HEK293 (cell line): ENCODE measurements around the gene BATF3.

ENCODE experiments used
- HOXD13 ChIP-seq: sonication (generic); formaldehyde crosslinking; IDR thresholded peaks from 2 replicates; pipeline ENCODE4 v1.8.0; 2022; ENCODE audit warnings: missing genetic modification reagents, borderline replicate concordance
- KLF10 ChIP-seq: fragments of 450-650 bp; IDR thresholded peaks from 2 replicates; pipeline ENCODE4 v1.5.1; 2018; ENCODE audit warnings: missing biosample characterization, mild to moderate bottlenecking, missing genetic modification characterization
- OVOL3 ChIP-seq: fragments of 450-650 bp; formaldehyde crosslinking; IDR thresholded peaks from 2 replicates; pipeline ENCODE4 v1.5.1; 2016; ENCODE audit warnings: missing biosample characterization, missing genetic modification characterization
- RBAK ChIP-seq: fragments of 450-650 bp; formaldehyde crosslinking; IDR thresholded peaks from 2 replicates; pipeline ENCODE4 v1.5.1; 2016; ENCODE audit warnings: missing biosample characterization, missing genetic modification characterization
- SETDB1 ChIP-seq: IDR thresholded peaks from one replicate; pipeline ENCODE4 v1.6.1; 2017; ENCODE audit warnings: mild to moderate bottlenecking, low read length, moderate library complexity, mixed read lengths; ENCODE audit not compliant: insufficient read length
- TCF7L2 ChIP-seq: IDR thresholded peaks from 2 replicates; pipeline ENCODE4 v1.6.1; 2011; ENCODE audit warnings: low read depth, mild to moderate bottlenecking, inconsistent platforms, low read length, moderate library complexity, borderline replicate concordance
- ZBTB10 ChIP-seq: fragments of 450-650 bp; formaldehyde crosslinking; IDR thresholded peaks from 2 replicates; pipeline ENCODE4 v1.5.1; 2016; ENCODE audit warnings: missing biosample characterization, missing genetic modification characterization
- ZBTB48 ChIP-seq: fragments of 450-650 bp; formaldehyde crosslinking; IDR thresholded peaks from 2 replicates; pipeline ENCODE4 v1.5.1; 2016; ENCODE audit warnings: missing biosample characterization, missing genetic modification characterization
- ZBTB7A ChIP-seq: fragments of 450-650 bp; formaldehyde crosslinking; IDR thresholded peaks from 2 replicates; pipeline ENCODE4 v1.5.1; 2016; ENCODE audit warnings: low read depth, missing biosample characterization, missing genetic modification characterization
- ZBTB8A ChIP-seq: fragments of 450-650 bp; formaldehyde crosslinking; IDR thresholded peaks from 2 replicates; pipeline ENCODE4 v1.5.1; 2016; ENCODE audit warnings: missing biosample characterization, missing genetic modification characterization
- ZFP41 ChIP-seq: fragments of 450-650 bp; formaldehyde crosslinking; IDR thresholded peaks from 2 replicates; pipeline ENCODE4 v1.5.1; 2016; ENCODE audit warnings: missing biosample characterization, missing genetic modification characterization, borderline replicate concordance
- ZFP69B ChIP-seq: fragments of 450-650 bp; formaldehyde crosslinking; IDR thresholded peaks from 2 replicates; pipeline ENCODE4 v1.5.1; 2016; ENCODE audit warnings: missing biosample characterization, missing genetic modification characterization
- ZIC2 ChIP-seq: fragments of 450-650 bp; formaldehyde crosslinking; IDR thresholded peaks from 2 replicates; pipeline ENCODE4 v1.5.1; 2016; ENCODE audit warnings: missing biosample characterization, missing genetic modification characterization
- ZNF132 ChIP-seq: fragments of 450-650 bp; formaldehyde crosslinking; IDR thresholded peaks from 2 replicates; pipeline ENCODE4 v1.5.1; 2017; ENCODE audit warnings: missing biosample characterization, missing genetic modification characterization, borderline replicate concordance
- ZNF138 ChIP-seq: fragments of 450-650 bp; formaldehyde crosslinking; IDR thresholded peaks from 2 replicates; pipeline ENCODE4 v1.5.1; 2016; ENCODE audit warnings: missing biosample characterization, missing genetic modification characterization, borderline replicate concordance
- ZNF155 ChIP-seq: fragments of 450-650 bp; formaldehyde crosslinking; IDR thresholded peaks from 2 replicates; pipeline ENCODE4 v1.5.1; 2016; ENCODE audit warnings: missing biosample characterization, missing genetic modification characterization
- ZNF202 ChIP-seq: fragments of 450-650 bp; formaldehyde crosslinking; IDR thresholded peaks from 2 replicates; pipeline ENCODE4 v1.5.1; 2016; ENCODE audit warnings: missing biosample characterization, missing genetic modification characterization, borderline replicate concordance
- ZNF266 ChIP-seq: fragments of 450-650 bp; formaldehyde crosslinking; IDR thresholded peaks from 2 replicates; pipeline ENCODE4 v1.5.1; 2016; ENCODE audit warnings: missing biosample characterization, missing genetic modification characterization, low read depth
- ZNF324 ChIP-seq: fragments of 450-650 bp; formaldehyde crosslinking; IDR thresholded peaks from 2 replicates; pipeline ENCODE4 v1.5.1; 2016; ENCODE audit warnings: missing biosample characterization, missing genetic modification characterization
- ZNF341 ChIP-seq: fragments of 450-650 bp; formaldehyde crosslinking; IDR thresholded peaks from 2 replicates; pipeline ENCODE4; 2016; ENCODE audit warnings: low read depth, missing biosample characterization, missing genetic modification characterization
- ZNF433 ChIP-seq: fragments of 450-650 bp; formaldehyde crosslinking; IDR thresholded peaks from 2 replicates; pipeline ENCODE4 v1.5.1; 2016; ENCODE audit warnings: missing biosample characterization, missing genetic modification characterization, low read depth
- ZNF449 ChIP-seq: fragments of 450-650 bp; formaldehyde crosslinking; IDR thresholded peaks from 2 replicates; pipeline ENCODE4 v1.5.1; 2017; ENCODE audit warnings: missing biosample characterization, mild to moderate bottlenecking, missing genetic modification characterization, moderate library complexity
- ZNF514 ChIP-seq: fragments of 450-650 bp; formaldehyde crosslinking; IDR thresholded peaks from 2 replicates; pipeline ENCODE4 v1.5.1; 2016; ENCODE audit warnings: missing biosample characterization, missing genetic modification characterization
- ZNF571 ChIP-seq: fragments of 450-650 bp; formaldehyde crosslinking; IDR thresholded peaks from 2 replicates; pipeline ENCODE4 v1.5.0; 2017; ENCODE audit warnings: missing biosample characterization, missing genetic modification characterization
- ZNF621 ChIP-seq: fragments of 450-650 bp; formaldehyde crosslinking; IDR thresholded peaks from 2 replicates; pipeline ENCODE4 v1.5.1; 2017; ENCODE audit warnings: missing biosample characterization, missing genetic modification characterization
- ZNF658 ChIP-seq: fragments of 450-650 bp; formaldehyde crosslinking; IDR thresholded peaks from 2 replicates; pipeline ENCODE4; 2016; ENCODE audit warnings: missing biosample characterization, missing genetic modification characterization
- ZNF677 ChIP-seq: fragments of 450-650 bp; IDR thresholded peaks from 2 replicates; pipeline ENCODE4 v1.5.0; 2018; ENCODE audit warnings: missing biosample characterization, mild to moderate bottlenecking, missing genetic modification characterization, moderate library complexity
- ZNF76 ChIP-seq: fragments of 450-650 bp; formaldehyde crosslinking; IDR thresholded peaks from 2 replicates; pipeline ENCODE4; 2016; ENCODE audit warnings: low read depth, missing biosample characterization, missing genetic modification characterization, borderline replicate concordance
- ZNF843 ChIP-seq: fragments of 450-650 bp; formaldehyde crosslinking; IDR thresholded peaks from 2 replicates; pipeline ENCODE4 v1.5.1; 2016; ENCODE audit warnings: missing biosample characterization, missing genetic modification characterization
- ZSCAN23 ChIP-seq: fragments of 450-650 bp; formaldehyde crosslinking; IDR thresholded peaks from 2 replicates; pipeline ENCODE4 v1.5.1; 2016; ENCODE audit warnings: missing biosample characterization, missing genetic modification characterization
- TF ChIP-seq, protein P1 (sequence below): fragments of 450-650 bp; formaldehyde crosslinking; IDR thresholded peaks from 2 replicates; pipeline ENCODE4 v1.5.1; 2016; ENCODE audit warnings: missing biosample characterization, missing genetic modification characterization, borderline replicate concordance

Gene BATF3

DNA sequence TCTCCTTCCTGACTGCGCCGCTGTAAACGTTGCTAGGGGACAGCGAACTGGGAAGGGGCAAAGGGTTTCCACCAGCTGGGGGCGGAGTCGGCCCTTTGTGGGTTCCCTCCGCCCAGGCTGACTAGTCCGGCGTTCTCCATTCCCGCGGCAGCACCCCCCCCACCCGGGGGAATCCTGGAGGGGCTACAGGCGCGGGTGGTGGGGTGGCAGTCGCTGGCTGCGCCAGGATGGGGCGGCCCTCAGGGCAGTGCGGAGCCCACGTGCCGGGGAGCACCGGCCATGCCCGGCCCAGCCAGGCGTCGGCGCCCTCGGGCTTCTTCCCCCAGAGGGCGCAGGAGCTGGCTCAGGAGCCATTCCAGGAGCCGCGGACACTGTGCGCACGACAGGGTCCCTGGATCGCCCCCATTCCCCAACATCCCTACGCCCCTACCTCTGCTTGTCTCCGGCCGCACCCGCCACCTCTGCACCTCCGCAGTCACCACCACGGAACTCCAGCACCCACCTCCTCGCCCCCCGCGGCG lies 476 bp downstream of the BATF3 start (continued):
- TF ChIP-seq ZBTB10 (tag by site-specific recombination) (peak; percentile 92), ZNF449 (tag by site-specific recombination) (peak; percentile 53; the same call in 1 of the 2 replicates), KLF10 (tag by site-specific recombination) (no peak; the same call in 1 of the 2 replicates), ZNF677 (tag by site-specific recombination) (no peak), ZNF341 (tag by site-specific recombination) (peak; percentile 95), ZNF658 (tag by site-specific recombination) (no peak), ZNF138 (tag by site-specific recombination) (no peak), ZNF266 (no peak), ZNF514 (tag by site-specific recombination) (no peak), ZNF202 (tag by site-specific recombination) (no peak), ZNF132 (tag by site-specific recombination) (no peak), ZFP69B (peak; percentile 26; the same call in 1 of the 2 replicates), ZNF155 (tag by site-specific recombination) (no peak), ZIC2 (peak; percentile 86), ZNF571 (tag by site-specific recombination) (no peak), ZNF433 (no peak), ZNF324 (tag by site-specific recombination) (peak; percentile 91), RBAK (tag by site-specific recombination) (no peak), ZNF76 (tag by site-specific recombination) (peak; percentile 45; the same call in 1 of the 2 replicates), ZNF843 (tag by site-specific recombination) (peak; percentile 39; the same call in 1 of the 2 replicates), OVOL3 (tag by site-specific recombination) (no peak), HOXD13 (CRISPR knock-in tag) (no peak), SETDB1 (no peak), ZBTB8A (peak; percentile 99), ZBTB7A (tag by site-specific recombination) (peak; percentile 88), ZNF621 (tag by site-specific recombination) (no peak), ZSCAN23 (tag by site-specific recombination) (no peak), ZBTB48 (tag by site-specific recombination) (peak; percentile 98), TCF7L2 (no peak), ZFP41 (tag by site-specific recombination) (no peak)
- TF ChIP-seq, protein P1, sequence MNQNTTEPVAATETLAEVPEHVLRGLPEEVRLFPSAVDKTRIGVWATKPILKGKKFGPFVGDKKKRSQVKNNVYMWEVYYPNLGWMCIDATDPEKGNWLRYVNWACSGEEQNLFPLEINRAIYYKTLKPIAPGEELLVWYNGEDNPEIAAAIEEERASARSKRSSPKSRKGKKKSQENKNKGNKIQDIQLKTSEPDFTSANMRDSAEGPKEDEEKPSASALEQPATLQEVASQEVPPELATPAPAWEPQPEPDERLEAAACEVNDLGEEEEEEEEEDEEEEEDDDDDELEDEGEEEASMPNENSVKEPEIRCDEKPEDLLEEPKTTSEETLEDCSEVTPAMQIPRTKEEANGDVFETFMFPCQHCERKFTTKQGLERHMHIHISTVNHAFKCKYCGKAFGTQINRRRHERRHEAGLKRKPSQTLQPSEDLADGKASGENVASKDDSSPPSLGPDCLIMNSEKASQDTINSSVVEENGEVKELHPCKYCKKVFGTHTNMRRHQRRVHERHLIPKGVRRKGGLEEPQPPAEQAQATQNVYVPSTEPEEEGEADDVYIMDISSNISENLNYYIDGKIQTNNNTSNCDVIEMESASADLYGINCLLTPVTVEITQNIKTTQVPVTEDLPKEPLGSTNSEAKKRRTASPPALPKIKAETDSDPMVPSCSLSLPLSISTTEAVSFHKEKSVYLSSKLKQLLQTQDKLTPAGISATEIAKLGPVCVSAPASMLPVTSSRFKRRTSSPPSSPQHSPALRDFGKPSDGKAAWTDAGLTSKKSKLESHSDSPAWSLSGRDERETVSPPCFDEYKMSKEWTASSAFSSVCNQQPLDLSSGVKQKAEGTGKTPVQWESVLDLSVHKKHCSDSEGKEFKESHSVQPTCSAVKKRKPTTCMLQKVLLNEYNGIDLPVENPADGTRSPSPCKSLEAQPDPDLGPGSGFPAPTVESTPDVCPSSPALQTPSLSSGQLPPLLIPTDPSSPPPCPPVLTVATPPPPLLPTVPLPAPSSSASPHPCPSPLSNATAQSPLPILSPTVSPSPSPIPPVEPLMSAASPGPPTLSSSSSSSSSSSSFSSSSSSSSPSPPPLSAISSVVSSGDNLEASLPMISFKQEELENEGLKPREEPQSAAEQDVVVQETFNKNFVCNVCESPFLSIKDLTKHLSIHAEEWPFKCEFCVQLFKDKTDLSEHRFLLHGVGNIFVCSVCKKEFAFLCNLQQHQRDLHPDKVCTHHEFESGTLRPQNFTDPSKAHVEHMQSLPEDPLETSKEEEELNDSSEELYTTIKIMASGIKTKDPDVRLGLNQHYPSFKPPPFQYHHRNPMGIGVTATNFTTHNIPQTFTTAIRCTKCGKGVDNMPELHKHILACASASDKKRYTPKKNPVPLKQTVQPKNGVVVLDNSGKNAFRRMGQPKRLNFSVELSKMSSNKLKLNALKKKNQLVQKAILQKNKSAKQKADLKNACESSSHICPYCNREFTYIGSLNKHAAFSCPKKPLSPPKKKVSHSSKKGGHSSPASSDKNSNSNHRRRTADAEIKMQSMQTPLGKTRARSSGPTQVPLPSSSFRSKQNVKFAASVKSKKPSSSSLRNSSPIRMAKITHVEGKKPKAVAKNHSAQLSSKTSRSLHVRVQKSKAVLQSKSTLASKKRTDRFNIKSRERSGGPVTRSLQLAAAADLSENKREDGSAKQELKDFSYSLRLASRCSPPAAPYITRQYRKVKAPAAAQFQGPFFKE (tag by site-specific recombination): no peak
